ENCODE data around the gene CWC27.

The CWC27 gene

DNA sequence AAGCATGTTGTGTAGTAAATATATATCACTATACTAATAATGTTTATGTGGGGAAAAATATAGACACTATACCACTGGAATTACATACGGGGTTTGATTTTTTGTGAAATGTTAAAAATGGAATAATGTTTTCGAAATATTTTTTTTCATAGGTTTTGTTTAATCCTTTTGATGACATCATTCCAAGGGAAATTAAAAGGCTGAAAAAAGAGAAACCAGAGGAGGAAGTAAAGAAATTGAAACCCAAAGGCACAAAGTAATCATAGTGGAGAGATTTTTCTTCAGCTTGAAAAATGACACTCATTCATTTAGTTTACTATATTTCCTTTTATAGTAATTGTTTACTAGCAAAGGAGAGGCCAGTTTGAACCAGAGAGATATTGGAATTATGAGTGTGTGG is 17.6 kb downstream of the CWC27 start:
- DNase-seq (ENCODE audit: low spot score), result no peak
- TF ChIP-seq, protein P1, sequence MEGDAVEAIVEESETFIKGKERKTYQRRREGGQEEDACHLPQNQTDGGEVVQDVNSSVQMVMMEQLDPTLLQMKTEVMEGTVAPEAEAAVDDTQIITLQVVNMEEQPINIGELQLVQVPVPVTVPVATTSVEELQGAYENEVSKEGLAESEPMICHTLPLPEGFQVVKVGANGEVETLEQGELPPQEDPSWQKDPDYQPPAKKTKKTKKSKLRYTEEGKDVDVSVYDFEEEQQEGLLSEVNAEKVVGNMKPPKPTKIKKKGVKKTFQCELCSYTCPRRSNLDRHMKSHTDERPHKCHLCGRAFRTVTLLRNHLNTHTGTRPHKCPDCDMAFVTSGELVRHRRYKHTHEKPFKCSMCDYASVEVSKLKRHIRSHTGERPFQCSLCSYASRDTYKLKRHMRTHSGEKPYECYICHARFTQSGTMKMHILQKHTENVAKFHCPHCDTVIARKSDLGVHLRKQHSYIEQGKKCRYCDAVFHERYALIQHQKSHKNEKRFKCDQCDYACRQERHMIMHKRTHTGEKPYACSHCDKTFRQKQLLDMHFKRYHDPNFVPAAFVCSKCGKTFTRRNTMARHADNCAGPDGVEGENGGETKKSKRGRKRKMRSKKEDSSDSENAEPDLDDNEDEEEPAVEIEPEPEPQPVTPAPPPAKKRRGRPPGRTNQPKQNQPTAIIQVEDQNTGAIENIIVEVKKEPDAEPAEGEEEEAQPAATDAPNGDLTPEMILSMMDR (IDR thresholded peaks at IDR 0.05; ENCODE audit: extremely low read depth, missing control alignments), result no peak

DNA sequence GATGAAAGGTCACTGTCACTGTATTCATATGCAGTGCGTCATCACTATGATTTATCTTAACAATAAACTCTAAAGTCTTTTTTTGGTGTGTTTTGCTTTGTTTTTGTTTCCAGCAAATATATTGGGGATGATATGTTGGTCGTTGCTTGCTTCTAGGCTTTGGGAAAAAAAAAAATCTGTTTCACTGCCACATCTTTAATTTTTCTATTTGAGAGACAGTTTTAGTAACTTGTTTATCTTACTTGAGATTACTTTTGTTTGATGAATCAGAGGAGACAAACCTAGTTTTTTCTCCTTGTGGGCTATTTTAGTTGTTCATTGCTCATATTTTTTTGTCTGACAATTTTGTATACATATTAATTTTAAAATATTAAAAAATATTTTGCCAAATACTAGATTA is 19.4 kb downstream of the CWC27 start:
- TF ChIP-seq, protein P1 (IDR thresholded peaks at IDR 0.05; ENCODE audit: extremely low read depth, missing control alignments), result no peak
- no peak for DNase-seq (ENCODE audit: low spot score)

DNA sequence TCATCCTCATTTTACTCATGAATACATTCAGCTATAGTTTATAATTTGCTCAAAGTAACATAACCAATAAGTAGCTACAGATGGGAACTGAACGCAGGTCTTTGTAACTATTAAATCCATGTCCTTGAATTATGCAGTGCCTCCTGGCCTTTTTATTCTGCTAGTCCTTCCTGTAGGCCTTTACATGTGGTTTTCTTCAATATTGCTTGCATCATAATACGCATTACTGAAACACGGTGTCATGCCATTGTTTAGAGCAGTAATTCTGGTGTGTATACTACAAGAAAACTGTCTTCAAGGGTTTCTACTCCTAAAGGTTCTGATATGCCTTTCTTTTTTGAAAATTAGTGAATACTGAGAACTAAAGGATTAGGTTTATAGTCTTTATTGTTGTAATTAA is 20.7 kb downstream of the CWC27 start:
- TF ChIP-seq, protein P1 (IDR thresholded peaks at IDR 0.05; ENCODE audit: extremely low read depth, missing control alignments), result no peak
- no peak for DNase-seq (ENCODE audit: low spot score)

DNA sequence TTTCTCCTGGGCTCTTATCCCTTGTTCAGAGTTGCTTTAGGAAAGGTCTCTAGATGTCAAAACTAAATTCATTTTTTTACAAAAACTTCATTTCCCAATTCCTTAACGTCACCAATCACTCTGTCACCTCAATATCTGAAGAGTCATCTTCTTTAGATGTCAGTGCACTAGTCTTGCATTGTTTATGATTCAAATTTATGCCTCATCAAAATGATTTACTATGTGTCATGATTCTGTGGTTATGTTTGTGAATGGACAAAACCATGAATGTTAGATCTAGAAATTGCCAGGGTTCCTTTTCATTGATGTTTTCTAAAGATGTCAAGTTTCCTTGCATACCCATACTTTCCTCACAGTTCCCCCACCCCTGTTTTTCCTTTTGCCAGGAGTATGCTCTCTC is 21.5 kb downstream of the CWC27 start:
- no peak for DNase-seq (ENCODE audit: low spot score)
- TF ChIP-seq, protein P1 (IDR thresholded peaks at IDR 0.05; ENCODE audit: extremely low read depth, missing control alignments), result no peak

DNA sequence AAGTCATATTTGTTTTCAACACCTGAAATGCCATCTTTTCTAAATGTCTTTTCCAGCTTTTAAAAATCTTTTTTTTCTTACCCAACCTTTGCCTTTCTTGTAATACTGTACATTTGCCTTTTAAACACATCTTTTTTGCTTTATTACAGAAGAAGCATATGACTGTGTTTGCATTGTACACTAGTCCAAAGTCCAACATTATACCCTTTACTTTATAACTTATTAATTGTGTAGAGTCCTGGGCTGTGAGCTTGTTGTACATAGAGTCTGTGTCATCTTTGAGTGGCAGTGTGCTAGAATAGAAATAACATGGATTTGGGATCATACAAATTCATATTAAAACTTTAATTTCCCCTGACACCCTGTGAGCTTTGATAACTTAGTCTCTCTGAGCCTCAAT is 23.7 kb downstream of the CWC27 start:
- TF ChIP-seq, protein P1 (IDR thresholded peaks at IDR 0.05; ENCODE audit: extremely low read depth, missing control alignments), result no peak
- DNase-seq (ENCODE audit: low spot score), result no peak

DNA sequence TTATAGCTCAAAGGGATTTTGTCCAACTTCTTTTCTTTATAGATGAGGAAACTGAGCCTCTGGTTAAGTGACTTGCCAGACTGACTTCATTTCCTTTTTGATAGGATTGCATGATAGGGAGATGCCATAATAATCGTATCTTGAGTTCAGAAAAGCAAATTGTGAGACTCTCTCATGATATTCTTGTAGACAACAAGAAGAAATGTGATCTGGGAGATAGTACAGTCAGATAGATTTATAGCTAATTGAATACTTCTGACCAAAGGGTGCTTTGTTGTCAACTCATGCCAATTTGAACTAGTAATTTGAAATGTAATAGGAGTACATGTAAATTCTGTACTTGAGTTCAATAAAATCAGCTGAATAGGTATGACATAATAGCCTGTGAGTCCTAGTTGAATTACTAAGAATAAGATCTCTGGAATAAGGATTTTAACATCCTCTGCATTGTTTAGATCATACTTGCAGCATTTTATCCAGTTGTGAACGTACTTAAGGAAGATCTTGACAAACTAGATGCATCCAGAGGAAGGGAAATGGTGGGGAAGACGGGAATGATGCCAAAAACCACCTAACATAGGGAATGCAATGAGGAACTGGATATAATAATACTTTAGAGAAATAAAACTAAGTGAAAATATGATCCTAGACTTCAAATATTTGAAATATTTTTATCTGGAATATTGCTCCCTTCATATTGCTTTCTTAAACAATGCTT is 25.5 kb downstream of the CWC27 start:
- TF ChIP-seq, protein P1 (IDR thresholded peaks at IDR 0.05; ENCODE audit: extremely low read depth, missing control alignments), result no peak
- no peak for DNase-seq (ENCODE audit: low spot score)

DNA sequence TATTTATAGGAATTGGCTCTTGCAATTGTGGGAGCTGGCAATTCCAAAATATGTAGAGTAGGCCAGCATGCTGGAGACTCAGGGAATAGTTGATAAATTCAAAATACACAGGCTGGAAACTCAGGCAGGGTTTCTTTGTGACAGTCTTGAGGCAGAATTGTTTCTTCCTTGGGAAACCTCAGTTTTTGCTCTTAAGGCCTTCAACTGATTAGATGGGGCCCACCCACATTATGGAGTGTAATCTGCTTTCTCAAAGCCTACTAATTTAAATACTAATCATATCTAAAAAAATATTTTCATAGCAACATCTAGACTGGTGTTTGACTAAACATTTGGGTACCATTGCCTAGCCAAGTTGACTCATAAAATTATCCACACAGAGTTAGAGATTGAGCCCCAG is 27.6 kb downstream of the CWC27 start:
- no peak for DNase-seq (ENCODE audit: low spot score)
- TF ChIP-seq, protein P1 (IDR thresholded peaks at IDR 0.05; ENCODE audit: extremely low read depth, missing control alignments), result no peak

Measured in GM20000 (cell line).